Measurements from ENCODE around the gene EPHA3.

GRCh38 chr3:89314454-89315098 lies 207.2 kb downstream of the EPHA3 start:
- TF ChIP-seq CTCF (conservative IDR thresholded peaks at IDR 0.05) (peak; percentile 51), ZFX (IDR thresholded peaks at IDR 0.05) (no peak)

Measured in C4-2B (cell line).